Fibroblast of skin of scalp (primary cell): Measurements from ENCODE around the gene ZNF442. TPM values are rescaled to one million over a fixed set of nuclear protein-coding genes. Genes with fewer than 3 reads are reported as not detected.
"Not testable (repeated sequence)": the region's sequence is repeated elsewhere in the genome, so short reads cannot be mapped to it uniquely, and the experiment has no call there.

ENCODE experiments used
- DNase-seq: peaks from one replicate; pipeline ENCODE4 v3.0.0-alpha.2; 2013
- polyA plus RNA-seq, 2 experiments: library from polyadenylated mRNA; unstranded; fragments of 120-200 nt; gene quantifications; one replicate each; pipeline ENCODE4 v1.2.1, GENCODE V29; 2013; ENCODE audit not compliant: insufficient read length in 2 of 2

ZNF442 gene
- polyA plus RNA-seq (2013, experiment 1 of 2; ENCODE audit: insufficient read length) = 0.89 TPM
- 0.81 TPM for polyA plus RNA-seq (2013, experiment 2 of 2; ENCODE audit: insufficient read length)

DNA sequence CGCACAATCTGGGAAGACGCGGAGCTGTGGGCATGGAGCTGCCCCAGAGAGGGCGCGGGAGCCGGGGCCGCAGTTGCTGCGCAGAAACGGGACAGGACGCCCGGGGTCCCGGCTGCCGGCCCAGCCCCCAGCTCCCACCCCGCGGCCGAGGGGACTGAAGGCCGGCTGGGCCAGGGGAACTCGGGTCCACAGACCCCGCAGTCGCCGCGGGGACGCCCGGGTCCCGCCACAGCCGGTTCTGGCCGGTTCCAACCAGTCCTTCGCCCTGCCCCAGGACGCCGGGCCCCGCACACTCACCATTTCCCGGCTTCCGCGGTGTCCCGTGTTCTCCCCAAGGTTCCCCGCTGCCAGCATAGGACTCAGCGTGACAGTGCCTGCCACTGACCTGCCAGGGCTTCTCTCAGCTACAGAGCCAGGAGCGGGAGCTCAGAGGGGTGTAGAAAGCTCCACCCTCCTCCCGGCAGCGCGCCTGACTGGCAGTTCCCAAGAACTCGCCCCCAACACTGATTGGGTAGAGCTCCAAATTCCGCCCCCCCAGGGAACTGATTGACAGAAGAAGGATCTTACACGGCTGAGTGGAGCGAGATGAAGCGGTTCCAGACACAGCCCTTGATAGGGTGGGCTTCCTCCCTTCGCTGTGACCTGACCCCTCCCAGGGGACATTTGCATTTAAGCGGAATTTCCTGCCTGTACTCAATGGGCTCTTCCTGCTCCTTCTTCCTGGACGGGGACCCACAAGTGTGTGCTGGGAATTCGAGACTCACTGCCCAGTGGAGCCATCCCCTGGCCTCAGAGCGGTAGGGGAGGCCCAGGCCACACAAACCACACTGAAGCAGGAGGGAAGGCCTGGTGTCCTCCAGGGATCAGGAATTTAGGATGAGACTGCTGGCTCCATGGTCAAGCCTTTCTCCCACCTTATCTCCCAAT lies at the start of gene ZNF442:
ZNF442 (minus strand) TSS at position 448 of the 927 bp plus-strand sequence. CDS start 2,052 bp downstream, outside the sequence.
- peak; percentile 96 for DNase-seq

GRCh38 chr19:12411893-12412292 lies 46.4 kb upstream of the ZNF442 start:
- DNase-seq = no peak

DNA sequence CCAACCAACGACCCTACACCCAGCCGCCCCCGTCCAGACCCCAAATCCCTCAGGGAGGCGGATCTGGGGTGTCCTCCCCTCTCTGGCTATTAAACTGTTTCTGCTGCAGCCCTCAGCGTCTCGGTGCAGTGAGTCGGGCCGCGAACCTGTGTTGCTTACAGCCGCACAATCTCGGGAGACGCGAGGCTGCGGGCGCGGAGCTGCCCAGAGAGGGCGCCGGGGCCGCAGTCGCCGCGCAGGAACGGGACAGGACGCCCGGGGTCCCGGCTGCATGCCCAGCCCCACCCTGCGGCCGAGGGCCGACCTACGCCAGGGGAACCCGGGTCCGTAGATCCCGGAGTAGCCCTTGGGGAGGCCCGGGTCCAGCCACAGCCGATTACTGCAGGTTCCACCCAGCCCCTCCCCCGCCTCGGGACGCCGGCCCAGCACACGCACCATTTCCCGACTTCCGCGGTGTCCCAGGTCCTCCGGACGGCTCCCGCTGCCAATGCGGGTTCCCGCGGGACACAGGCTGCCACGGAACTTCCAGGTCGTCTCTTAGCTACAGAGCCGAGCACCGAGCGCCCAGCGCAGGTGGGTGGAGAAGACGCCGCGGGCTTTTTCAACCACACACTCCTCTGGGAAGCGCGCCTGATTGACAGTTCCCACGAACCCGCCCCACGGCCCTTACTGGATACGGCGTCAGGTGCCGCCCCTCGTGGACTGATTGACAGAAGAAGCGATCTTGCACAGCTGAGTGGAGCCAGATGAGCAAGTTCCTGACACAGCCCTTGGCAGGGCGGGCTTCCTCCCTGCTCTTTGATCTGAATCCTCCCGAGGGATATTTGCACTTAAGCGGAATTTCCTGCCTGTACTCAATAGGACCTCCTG lies 35.4 kb upstream of the ZNF442 start, which contains the start of gene ZNF799:
ZNF799 (minus strand) TSS at position 639 of the 870 bp plus-strand sequence; CDS start at position 438, 201 bp downstream.
- peak; percentile 93 for DNase-seq

- peak; percentile 3 for DNase-seq
Measured at GRCh38 chr19:12399901-12400632, 34.6 kb upstream of the ZNF442 start.

GRCh38 chr19:12391148-12391547 lies 25.7 kb upstream of the ZNF442 start:
- DNase-seq = not testable (repeated sequence)

GRCh38 chr19:12386365-12386764 lies 20.9 kb upstream of the ZNF442 start:
- DNase-seq = not testable (repeated sequence)

DNA sequence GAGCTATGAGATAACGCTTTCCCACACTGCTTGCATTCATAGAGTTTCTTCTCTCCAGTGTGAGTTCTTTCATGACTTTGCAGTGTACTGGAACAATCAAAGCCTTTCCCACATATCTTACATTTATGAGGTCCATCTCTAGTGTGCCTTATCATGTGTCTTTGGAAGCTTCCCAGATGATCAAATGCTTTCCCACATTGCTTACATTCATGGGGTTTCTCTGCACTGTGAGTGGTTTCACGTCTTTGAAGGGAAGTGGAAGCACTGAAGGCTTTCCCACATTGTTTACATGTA lies 14.9 kb upstream of the ZNF442 start:
- DNase-seq = no peak

- no peak for DNase-seq
Measured at GRCh38 chr19:12379732-12380443, 14.4 kb upstream of the ZNF442 start.

DNA sequence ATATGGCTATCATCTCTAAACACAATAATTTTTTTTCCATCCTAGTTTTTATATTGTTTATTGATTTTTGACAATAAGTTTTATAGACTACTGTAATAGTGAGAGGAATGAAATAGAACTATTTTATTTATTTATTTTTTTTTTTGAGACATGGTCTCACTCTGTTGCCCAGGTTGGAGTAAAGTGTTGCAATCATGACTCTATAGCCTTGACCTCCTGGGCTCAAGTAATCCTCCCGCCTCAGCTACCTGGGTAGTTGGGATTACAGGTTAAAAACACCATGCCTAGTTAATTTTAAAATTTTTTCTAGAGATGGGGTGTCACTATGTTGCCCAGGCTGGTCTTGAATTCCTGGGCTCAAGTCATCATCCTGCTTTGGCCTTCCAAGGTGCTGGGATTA lies 8.5 kb upstream of the ZNF442 start:
- DNase-seq = no peak

DNA sequence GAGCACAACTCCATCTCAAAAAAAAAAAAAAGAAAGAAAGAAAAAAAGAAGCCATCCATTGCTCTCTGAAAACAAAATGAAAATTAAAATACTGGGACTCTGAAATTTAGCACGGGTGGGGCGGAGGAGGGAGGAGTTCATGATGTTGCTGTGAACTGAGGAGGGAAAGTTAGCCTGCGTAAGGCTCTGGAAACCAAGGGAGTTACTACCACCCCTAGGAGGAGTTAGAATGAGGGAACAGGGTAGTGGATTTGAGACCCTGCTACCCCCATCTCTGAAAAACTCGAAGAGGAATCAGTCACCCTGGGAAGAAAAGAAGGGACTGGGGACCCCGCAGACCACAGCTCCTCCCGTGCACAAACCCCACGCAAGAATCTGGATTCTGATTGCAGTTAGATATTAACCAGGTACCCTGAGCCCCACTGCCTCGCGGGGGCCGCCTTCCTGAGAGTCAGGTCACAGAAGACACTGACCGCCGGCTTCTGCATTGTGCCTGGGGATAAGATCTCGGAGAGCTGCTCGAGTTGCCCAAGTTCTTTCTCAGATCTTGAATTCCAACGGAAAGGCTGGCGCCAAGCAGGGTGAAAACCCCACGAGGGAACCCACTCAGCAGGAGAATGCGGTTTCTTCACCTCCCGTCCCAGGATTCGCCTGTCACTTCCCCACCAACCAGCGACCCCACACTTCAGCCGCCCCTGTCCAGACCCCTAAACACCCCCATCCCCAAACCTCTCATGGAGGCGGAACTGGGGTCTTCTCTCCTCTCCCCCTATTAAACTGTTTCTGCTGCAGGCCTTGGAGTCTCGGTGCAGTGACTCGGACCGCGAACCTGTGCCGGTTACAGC lies 870 bp downstream of the ZNF442 start:
- peak; percentile 2 for DNase-seq

- DNase-seq = not testable (repeated sequence)
Measured at GRCh38 chr19:12362236-12362635, 3.2 kb downstream of the ZNF442 start.

DNA sequence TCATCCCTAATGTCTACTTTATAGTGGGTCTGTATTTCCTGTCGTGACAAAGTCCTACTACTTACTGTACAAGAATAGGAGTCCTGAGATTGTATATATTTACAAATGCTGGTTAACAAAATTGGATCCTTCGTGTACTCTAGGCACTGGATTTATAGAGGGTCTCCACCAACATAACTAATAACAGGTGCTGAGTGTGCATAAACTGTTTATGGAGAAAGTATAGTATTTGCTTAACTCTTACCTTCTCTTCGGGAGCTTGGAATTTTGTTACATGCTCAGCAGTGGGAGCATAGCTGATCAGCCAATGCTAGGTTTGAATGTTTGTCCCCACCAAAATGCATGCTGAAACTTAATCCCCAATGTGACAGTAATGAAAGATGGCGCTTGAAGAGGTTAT lies 12.1 kb downstream of the ZNF442 start:
- no peak for DNase-seq

DNA sequence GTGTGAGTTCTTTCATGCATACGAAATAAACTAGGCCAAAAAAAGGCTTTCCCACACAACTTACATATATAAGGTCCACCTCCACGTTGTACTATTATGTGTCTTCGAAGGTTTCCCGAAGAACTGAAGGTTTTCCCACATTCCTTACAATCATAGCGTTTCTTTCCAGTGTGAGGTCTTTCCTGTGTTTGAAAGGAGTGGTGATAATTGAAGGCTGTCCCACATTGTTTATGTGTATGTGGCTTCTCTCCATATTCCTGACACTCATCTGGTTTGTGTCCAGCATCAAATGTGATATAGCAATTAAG lies 14.6 kb downstream of the ZNF442 start:
- no peak for DNase-seq

- DNase-seq = no peak
Measured at GRCh38 chr19:12350185-12350889, 15.1 kb downstream of the ZNF442 start.

DNA sequence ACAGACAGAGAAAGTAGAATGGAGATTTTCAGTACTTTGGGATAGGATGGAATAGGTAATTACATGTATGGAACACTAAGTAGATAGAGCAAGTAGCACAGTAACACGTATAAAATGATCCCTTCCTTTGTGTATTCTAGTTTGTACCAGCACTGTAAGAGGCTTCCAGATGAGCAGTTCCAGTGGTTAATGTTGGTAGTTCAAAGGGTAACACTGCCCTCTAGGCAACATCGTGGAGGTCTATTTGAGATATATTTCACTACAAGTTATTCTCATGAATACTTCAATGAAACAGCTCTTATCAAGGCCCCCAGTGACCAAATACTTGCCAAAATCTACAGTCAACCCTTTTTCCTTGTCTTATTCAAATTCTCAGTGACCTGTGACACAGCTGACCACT lies 18.6 kb downstream of the ZNF442 start:
- no peak for DNase-seq

GRCh38 chr19:12345197-12345596 lies 20.3 kb downstream of the ZNF442 start:
- DNase-seq = no peak

DNA sequence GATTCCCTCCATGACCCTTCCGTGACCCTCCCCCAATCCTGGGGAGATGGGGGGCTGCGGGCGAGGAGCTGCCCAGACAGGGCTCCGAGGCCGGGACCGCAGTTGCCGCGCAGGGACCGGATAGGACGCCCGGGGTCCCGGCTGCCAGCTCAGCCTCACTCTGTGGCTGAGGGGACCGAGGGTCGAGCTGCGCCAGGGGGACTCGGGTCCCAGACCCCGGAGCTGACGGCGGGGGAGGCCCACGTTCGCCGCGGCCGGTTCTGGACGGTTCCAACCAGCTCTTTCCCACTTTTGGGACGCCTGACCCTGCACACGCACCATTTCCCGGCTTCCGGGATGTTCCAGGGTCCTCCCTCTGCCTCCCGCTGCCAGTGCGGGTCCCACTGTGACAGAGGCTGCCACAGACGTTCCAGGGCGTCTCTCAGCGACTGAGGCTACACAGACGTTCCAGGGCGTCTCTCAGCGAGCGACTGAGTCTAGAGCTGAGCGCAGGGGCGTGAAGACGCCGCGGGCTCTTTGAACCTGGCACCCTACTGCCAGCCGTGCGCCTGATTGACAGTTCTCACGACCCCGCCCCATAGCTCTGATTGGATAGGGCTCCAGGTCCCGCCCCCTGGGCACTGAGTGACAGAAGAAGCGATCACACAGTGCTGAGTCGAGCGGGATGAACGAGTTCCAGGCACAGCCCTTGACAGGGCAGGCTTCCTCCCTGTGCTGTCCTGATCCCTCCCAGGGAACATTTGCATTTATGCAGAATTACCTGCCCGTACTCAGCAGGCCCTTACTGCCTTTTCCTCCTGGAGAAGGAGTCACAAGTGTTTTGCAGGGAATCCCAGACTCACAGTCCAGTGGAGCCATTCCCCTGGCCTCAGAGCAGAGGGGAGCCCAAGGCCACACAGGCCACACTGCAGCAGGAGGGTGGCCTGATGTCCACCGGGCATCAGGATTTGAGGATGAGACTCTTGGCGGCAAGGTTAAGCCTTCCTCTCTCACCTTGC lies 32.0 kb downstream of the ZNF442 start, which contains the start of gene ZNF563:
ZNF563 (minus strand) TSS at position 472 of the 998 bp plus-strand sequence; CDS start at position 321, 151 bp downstream.
- DNase-seq = peak; percentile 93

DNA sequence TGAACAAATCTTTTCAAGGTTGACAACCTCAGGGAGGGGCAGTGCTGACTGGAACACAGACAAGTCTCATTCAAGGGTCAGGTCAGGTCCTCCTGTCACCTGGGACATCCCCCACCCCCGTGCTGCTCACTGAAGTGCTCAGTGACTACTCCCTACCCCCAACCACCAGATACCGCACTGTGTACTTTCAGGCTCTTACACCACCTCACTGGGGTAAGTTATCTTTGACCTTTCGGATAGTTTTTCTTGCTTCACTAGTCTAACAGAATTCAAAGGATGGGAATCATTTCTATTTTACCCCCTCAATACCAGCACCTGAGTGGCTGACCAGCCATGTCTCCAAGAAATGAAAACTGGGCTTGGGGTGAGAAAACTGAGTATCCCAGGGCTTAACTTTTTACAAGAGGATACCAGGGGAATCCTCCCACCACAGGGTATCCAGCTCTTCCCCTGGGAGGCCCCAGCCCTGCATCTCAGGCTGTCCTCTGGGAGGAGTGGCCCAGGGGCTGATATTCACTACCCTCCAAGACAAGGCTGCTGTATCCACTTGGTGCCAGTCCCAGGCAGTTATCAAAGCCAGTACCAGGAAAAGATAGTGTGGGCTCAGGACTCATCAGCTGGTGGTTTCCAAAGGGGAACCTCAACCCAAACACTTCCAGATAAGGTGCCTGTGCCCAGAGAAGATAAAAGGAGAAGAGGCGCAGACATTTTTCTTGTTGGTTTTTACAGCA lies 34.1 kb downstream of the ZNF442 start:
- no peak for DNase-seq
